K562 (cell line): ENCODE results near the gene PEX19. TPM values are rescaled to one million over a fixed set of nuclear protein-coding genes. Genes with fewer than 3 reads are reported as not detected.

Experiments
- ATAC-seq: fragments of 200-7000 bp; cut with Tn5 transposase; 3 replicates; pipeline ENCODE4 v1.9.1; 2020; ENCODE audit warnings: moderate library complexity
- BruUV-seq: library from RNA; stranded (reverse); fragments of 400-500 nt; replicated peaks from 2 replicates; lab custom pipeline; 2021; lab: Mats Ljungman, UMichigan
- CTCF ChIA-PET: fragments of 300-600 bp; formaldehyde crosslinking; extraction: SDS; loops from one replicate; lab custom pipeline; 2021; ENCODE audit warnings: low intra/inter-chr PET ratio; lab: Yijun Ruan, JAX
- POLR2A ChIA-PET: fragments of 300-600, 350-650 bp; sonication (Branson Sonifier 250); formaldehyde crosslinking; extraction: SDS; loops from one replicate; lab custom pipeline; 2021; ENCODE audit warnings: antibody characterized with exemption, inconsistent platforms; lab: Yijun Ruan, JAX
- DNase-seq, 4 experiments: peaks; one replicate each; pipeline versions ENCODE4 v3.0.0 to v3.0.0-alpha.2; 2011 to 2018; ENCODE audit warnings: low spot score in 3 of 4, mixed read lengths in 3 of 4; ENCODE audit errors: extremely low read depth in 1 of 4
- FAIRE-seq: peaks from 2 replicates; lab custom pipeline; 2011; peaks lifted over from hg19 to GRCh38; lab: Jason Lieb, UNC
- H2AFZ ChIP-seq: 2 replicates; pipeline ENCODE4 v1.6.0; 2011; ENCODE audit warnings: low read depth, low read length, control low read depth, inconsistent platforms
- H3K27ac ChIP-seq: fragments of 200-600 bp; 3 replicates; pipeline ENCODE4 v1.8.0; 2011; ENCODE audit warnings: low read depth, mild to moderate bottlenecking, control low read depth, inconsistent platforms, low read length, moderate library complexity, mixed read lengths; ENCODE audit errors: extremely low read depth
- H3K27me3 ChIP-seq, 2 experiments: fragments of 300-600 bp in 1 of 2; 2 replicates in 1 of 2; 3 replicates in 1 of 2; pipeline versions ENCODE4 v1.6.0 to v1.8.0; 2011; ENCODE audit warnings: inconsistent platforms in 2 of 2, low read length in 2 of 2, mild to moderate bottlenecking in 1 of 2, mixed read lengths in 1 of 2, moderate library complexity in 1 of 2; ENCODE audit not compliant: control insufficient read depth in 2 of 2, insufficient read depth in 2 of 2
- H3K36me3 ChIP-seq: fragments of 300-600 bp; 3 replicates; pipeline ENCODE4 v1.8.0; 2011; ENCODE audit warnings: mild to moderate bottlenecking, low read length, inconsistent platforms; ENCODE audit not compliant: control insufficient read depth, insufficient read depth
- H3K4me1 ChIP-seq, 2 experiments: fragments of 200-600 bp in 1 of 2; replicated peaks in 1 of 2; 2 replicates in 1 of 2; 3 replicates in 1 of 2; pipeline versions ENCODE4 v1.5.1 to v1.8.0; 2011; ENCODE audit warnings: inconsistent platforms in 2 of 2, low read length in 2 of 2, mild to moderate bottlenecking in 1 of 2, mixed read lengths in 1 of 2, moderate library complexity in 1 of 2; ENCODE audit not compliant: control insufficient read depth in 2 of 2, insufficient read depth in 2 of 2
- H3K4me2 ChIP-seq: 2 replicates; pipeline ENCODE4 v1.6.1; 2011; ENCODE audit warnings: low read length, control low read depth, inconsistent platforms, mixed read lengths; ENCODE audit not compliant: insufficient read depth
- H3K4me3 ChIP-seq: fragments of 200-600 bp; sonication (generic), shearing (Covaris generic); 2 replicates; pipeline ENCODE4 v1.5.1; 2016; ENCODE audit warnings: control low read depth, inconsistent platforms
- H3K79me2 ChIP-seq: fragments of 200-600 bp; 3 replicates; pipeline ENCODE4 v1.8.0; 2011; ENCODE audit warnings: low read length, inconsistent platforms; ENCODE audit not compliant: control insufficient read depth, insufficient read depth
- H3K9ac ChIP-seq, 2 experiments: 2 replicates each; pipeline versions ENCODE4 v1.6.0 to v1.6.1; 2011; ENCODE audit warnings: low read depth in 2 of 2, low read length in 2 of 2, control low read depth in 1 of 2, inconsistent platforms in 1 of 2, mild to moderate bottlenecking in 1 of 2, mixed read lengths in 1 of 2; ENCODE audit not compliant: insufficient read depth in 1 of 2
- H3K9me1 ChIP-seq: one replicate; pipeline ENCODE4 v1.6.0; 2011; ENCODE audit warnings: inconsistent platforms, mild to moderate bottlenecking, low read length, moderate library complexity; ENCODE audit not compliant: control insufficient read depth, insufficient read depth
- H3K9me3 ChIP-seq: replicated peaks from 2 replicates; pipeline ENCODE4 v1.5.1; 2011; ENCODE audit warnings: low read depth, low read length, inconsistent platforms; ENCODE audit not compliant: control insufficient read depth, insufficient read depth
- H4K20me1 ChIP-seq: replicated peaks from 2 replicates; pipeline ENCODE4 v1.6.1; 2011; ENCODE audit warnings: low read length, inconsistent platforms, mixed read lengths; ENCODE audit not compliant: control insufficient read depth, insufficient read depth
- GATAD2B ChIP-seq: fragments of 450-650 bp; IDR thresholded peaks from 2 replicates; pipeline ENCODE4 v1.6.1; 2017; ENCODE audit warnings: mild to moderate bottlenecking, borderline replicate concordance
- KHSRP ChIP-seq: fragments of 450-650 bp; IDR thresholded peaks from 2 replicates; pipeline ENCODE4 v1.6.1; 2017
- MAFG ChIP-seq: fragments of 450-650 bp; conservative IDR thresholded peaks from 2 replicates; pipeline ENCODE4 v1.6.1; 2016; ENCODE audit warnings: missing genetic modification characterization, missing compliant biosample characterization
- NCOR1 ChIP-seq: fragments of 450-650 bp; IDR thresholded peaks from 2 replicates; pipeline ENCODE4 v1.6.1; 2016; ENCODE audit warnings: mild to moderate bottlenecking, moderate library complexity
- PHTF2 ChIP-seq: fragments of 250-450 bp; sonication (Bioruptor Pico); IDR thresholded peaks from 2 replicates; pipeline ENCODE4 v1.5.0; 2021; ENCODE audit warnings: mild to moderate bottlenecking
- POLR2G ChIP-seq: fragments of 200-400 bp; formaldehyde crosslinking; IDR thresholded peaks from 2 replicates; pipeline ENCODE4 v1.6.1; 2017; ENCODE audit warnings: low read depth, mild to moderate bottlenecking, antibody characterized with exemption, low read length, moderate library complexity
- ZFPM2 ChIP-seq: fragments of 250-450 bp; sonication (Bioruptor Pico); IDR thresholded peaks from 2 replicates; pipeline ENCODE4 v1.5.1; 2022; ENCODE audit warnings: mild to moderate bottlenecking
- ZNF316 ChIP-seq: fragments of 450-650 bp; IDR thresholded peaks from 2 replicates; pipeline ENCODE4 v1.6.1; 2016
- WGBS: fragments of 100-300 bp; shearing (Covaris generic); methylation state at CpG from one replicate; pipeline ENCODE4 v1.1.6; 2016; ENCODE audit warnings: low coverage, mixed read lengths; ENCODE audit not compliant: insufficient coverage; ENCODE audit errors: missing lambda C conversion rate; 5-methylcytosine and 5-hydroxymethylcytosine counted together
- in situ Hi-C: fragments of 300-500 bp; cut with MboI; formaldehyde crosslinking; loops from 4 replicates; pipeline ENCODE4 v1.15.0; 2018; ENCODE audit warnings: inconsistent platforms, mixed read lengths
- intact Hi-C: fragments of 100-400 bp; cut with micrococcal nuclease; formaldehyde crosslinking; loops from 2 replicates; pipeline ENCODE4 v1.14.2; 2022
- polyA plus RNA-seq, 8 experiments: library from polyadenylated mRNA; depleted of rRNA in 4 of 8; stranded (reverse) in 5 of 8; unstranded in 3 of 8; fragments of >200 nt; fragmentation: Nextera tagmentation in 2 of 8; fragmentation: Illumina TruSeq in 1 of 8; extraction: Ambion mirVana in 2 of 8; extraction: Trizol in 1 of 8; gene quantifications; 2 replicates each; pipeline versions ENCODE4 v1.2.1 to v1.2.3, GENCODE V29; 2011 to 2014; ENCODE audit warnings: inconsistent platforms in 1 of 8, missing spikeins in 1 of 8
- total RNA-seq, 7 experiments: library from RNA; depleted of rRNA in 6 of 7; stranded (reverse); fragments of >200 nt in 6 of 7; fragmentation: Illumina TruSeq in 2 of 7; extraction: Trizol in 2 of 7; gene quantifications; 2 replicates each; pipeline versions ENCODE4 v1.2.1 to v1.2.3, GENCODE V29; 2011 to 2021; ENCODE audit warnings: low replicate concordance in 1 of 7

PEX19 gene
- total and polyA plus RNA-seq, 9 of the 15 experiments (the other 6 are each of a cell fraction or from before 2014, with no cell fraction given), result 32.5 to 103 (median 59.8) TPM

GRCh38 chr1:160277987-160278386 is 6.9 kb downstream of the PEX19 start:
- Histone ChIP-seq H3K9ac (no peak overlapping the region), H3K27ac (no peak overlapping the region), H3K9me3 (no peaks in the 10 kb centered on the region), H2AFZ (no peak overlapping the region), H3K4me1 (no peaks in the 10 kb centered on the region), H3K4me2 (no peak overlapping the region), H3K79me2 (no peaks in the 10 kb centered on the region), H4K20me1 (no peaks in the 10 kb centered on the region), H3K36me3 (peaks cover 61% of the 10 kb centered on the region), H3K4me3 (no peak overlapping the region), H3K27me3 (no peaks in the 10 kb centered on the region), H3K9me1 (no peaks in the 10 kb centered on the region)
- ChIA-PET CTCF (no interaction called here), POLR2A (interaction anchor here (2.3 kb wide), 1 partner anchor 16 kb away, joined by 9 read pairs; the partner anchor contains the start of gene DCAF8)
- WGBS, result 95% methylated on average over 4 of the region's 4 CpGs
- intact Hi-C loops, result no loop called here
- no peak for ATAC-seq
- no peak for DNase-seq
- TF ChIP-seq MAFG (tag) (0 out of 2 replicates have a peak, but pooled peaks have one; percentile 21), PHTF2 (no peak), ZNF316 (peak; percentile 67)
- no peak for FAIRE-seq
- in situ Hi-C loops, result no loop called here
- BruUV-seq, result no TSS peak

- Histone ChIP-seq H3K27me3 (no peaks in the 10 kb centered on the region), H3K9me1 (no peaks in the 10 kb centered on the region), H3K79me2 (no peaks in the 10 kb centered on the region), H3K4me1 (no peaks in the 10 kb centered on the region), H3K9me3 (no peaks in the 10 kb centered on the region), H3K4me2 (no peak overlapping the region), H3K27ac (no peak overlapping the region), H2AFZ (no peak overlapping the region), H3K36me3 (peaks cover 55% of the 10 kb centered on the region), H3K4me3 (no peak overlapping the region), H3K9ac (no peak overlapping the region), H4K20me1 (no peaks in the 10 kb centered on the region)
- WGBS, result 89% methylated on average over 2 of the region's 2 CpGs
- no TSS peak for BruUV-seq
- intact Hi-C loops, result no loop called here
- TF ChIP-seq GATAD2B, result no peak
- no peak for TF ChIP-seq POLR2G
- no peak for TF ChIP-seq KHSRP
- no peak for TF ChIP-seq NCOR1
- TF ChIP-seq ZFPM2 (CRISPR knock-in tag), result no peak
- CTCF ChIA-PET, result no interaction called here
- no peak for FAIRE-seq
- ATAC-seq, result no peak
- in situ Hi-C loops, result no loop called here
- no peak for DNase-seq
- POLR2A ChIA-PET, result interaction anchor here (1.1 to 2.5 kb wide), 3 partner anchors 8 to 15 kb away, joined by 4 to 9 read pairs (median 9); partner anchors contain the start of genes DCAF8 and PEX19
Measured at GRCh38 chr1:160277330-160277729, 7.6 kb downstream of the PEX19 start.
